Kidney (tissue), 14 donors: Measurements from ENCODE around the gene SPATA9. TPM values are rescaled to one million over a fixed set of nuclear protein-coding genes. Genes with fewer than 3 reads are reported as not detected.

Experiments
- DNase-seq, 5 donors: peaks; one replicate each; pipeline ENCODE4 v3.0.0-alpha.2; 2013 to 2020
- FAIRE-seq: peaks from 2 replicates; lab custom pipeline; 2012; peaks lifted over from hg19 to GRCh38; lab: Jason Lieb, UNC
- H3K27ac ChIP-seq, 2 donors: one replicate each; pipeline ENCODE4 v1.7.0; 2013; ENCODE audit warnings: low read depth in 2 of 2, low read length in 2 of 2, inconsistent platforms in 1 of 2
- H3K27me3 ChIP-seq: one replicate; pipeline ENCODE4 v1.7.1; 2013; ENCODE audit warnings: low read length, inconsistent platforms; ENCODE audit not compliant: control insufficient read depth, insufficient read depth
- H3K36me3 ChIP-seq, 3 donors: one replicate each; pipeline versions ENCODE4 v1.7.0 to v1.7.1; 2013; ENCODE audit warnings: low read length in 3 of 3, control low read depth in 1 of 3, inconsistent platforms in 1 of 3; ENCODE audit not compliant: insufficient read depth in 3 of 3, control insufficient read depth in 2 of 3
- H3K4me1 ChIP-seq, 3 donors: one replicate each; pipeline versions ENCODE4 v1.7.0 to v1.7.1; 2013; ENCODE audit warnings: low read length in 3 of 3, inconsistent platforms in 1 of 3, low read depth in 1 of 3; ENCODE audit not compliant: control insufficient read depth in 2 of 3, insufficient read depth in 2 of 3
- H3K4me3 ChIP-seq, 3 donors: one replicate each; pipeline versions ENCODE4 v1.7.0 to v1.8.1; 2013; ENCODE audit warnings: low read length in 3 of 3, control low read depth in 1 of 3, inconsistent platforms in 1 of 3
- H3K9ac ChIP-seq, 3 donors: one replicate each; pipeline versions ENCODE4 v1.7.0 to v1.7.1; 2013; ENCODE audit warnings: low read length in 3 of 3, control low read depth in 1 of 3, inconsistent platforms in 1 of 3
- H3K9me3 ChIP-seq, 3 donors: one replicate each; pipeline versions ENCODE4 v1.7.0 to v1.7.1; 2013; ENCODE audit warnings: low read length in 3 of 3, control low read depth in 1 of 3, inconsistent platforms in 1 of 3; ENCODE audit not compliant: control insufficient read depth in 2 of 3, insufficient read depth in 1 of 3
- CTCF ChIP-seq: IDR thresholded peaks from 3 replicates; pipeline ENCODE4 v1.5.1; 2012; ENCODE audit warnings: mild to moderate bottlenecking, moderate library complexity, borderline replicate concordance; ENCODE audit not compliant: insufficient read depth; ENCODE audit errors: extremely low read depth
- intact Hi-C: fragments of 100-400 bp; cut with DNase I; formaldehyde crosslinking; loops from one replicate; pipeline ENCODE4 v1.11.1; 2022
- polyA plus RNA-seq: library from polyadenylated mRNA; stranded (reverse); fragments of 350-450 nt; fragmentation: Illumina TruSeq; extraction: RNeasy Lipid Tissue Mini Kit (QIAGEN cat#74804); gene quantifications from one replicate; pipeline ENCODE4 v1.2.3, GENCODE V29; 2014; ENCODE audit warnings: low read depth, low replicate concordance; ENCODE audit not compliant: insufficient read depth
- total RNA-seq: library from RNA; stranded (reverse); fragmentation: NEBNext Ultra II Directional; extraction: Animal tissue kit (Norgen Biotek cat#: 25700); gene quantifications from one replicate; pipeline ENCODE4 v1.2.1, GENCODE V29; 2021
- donor health status: control.
- donor health status: control.
- donor health status: control.
- donor health status: control.
- donor health status: control.
- donor health status: DM: yes; HTN: yes; CAD: no.
- donor health status: Normal renal cell carcinoma (clear cell type).

Gene SPATA9
- total and polyA plus RNA-seq, 2 donors from 2014 or later = 1.0 to 1.1 TPM

DNA sequence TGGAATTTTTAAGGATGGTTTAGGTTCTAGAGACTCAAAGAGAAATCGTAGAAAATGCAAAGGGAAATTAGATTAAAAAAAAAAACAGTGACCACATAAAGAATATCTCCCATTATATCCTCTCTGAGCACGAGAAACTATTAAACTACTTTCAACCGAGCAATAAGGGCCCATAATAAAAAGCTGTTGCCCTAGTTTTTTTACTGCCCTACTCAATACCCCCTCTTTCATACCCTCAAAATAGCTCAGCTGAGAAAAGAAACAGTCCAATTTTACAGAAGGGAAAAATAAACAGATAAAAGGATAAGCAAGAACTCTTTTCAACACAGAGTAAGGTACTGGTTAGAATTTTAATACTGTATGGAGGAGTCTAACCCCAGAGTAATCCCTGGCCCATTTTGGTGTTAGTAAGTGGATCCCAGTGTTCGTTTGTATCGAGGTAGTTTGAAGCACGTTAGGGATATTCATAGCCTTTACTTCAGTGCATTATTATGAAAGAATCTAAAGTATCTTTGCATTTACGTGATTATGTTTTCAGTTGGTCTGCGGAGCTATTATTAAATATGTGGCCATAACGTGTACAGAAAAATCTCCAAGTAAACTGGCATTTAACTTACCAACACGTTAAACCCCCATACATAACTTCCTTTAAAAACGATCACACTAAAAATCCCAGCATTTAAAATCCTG lies 47.4 kb upstream of the SPATA9 start:
- intact Hi-C loops = no loop called here
- peak overlapping the region in 2 of 3 donors; percentile 65 to 80 for H3K9ac ChIP-seq
- H3K4me1 ChIP-seq = peaks cover 5 to 11% (median 7%) of the 10 kb centered on the region in 3 donors
- H3K36me3 ChIP-seq = no peaks in the 10 kb centered on the region
- FAIRE-seq = no peak
- H3K27me3 ChIP-seq = no peaks in the 10 kb centered on the region
- no peak for DNase-seq
- no peak for TF ChIP-seq CTCF
- peak overlapping the region; percentile 84 to 87 for H3K27ac ChIP-seq
- no peaks in the 10 kb centered on the region for H3K9me3 ChIP-seq
- peak overlapping the region; percentile 36 to 82 (median 76) for H3K4me3 ChIP-seq

DNA sequence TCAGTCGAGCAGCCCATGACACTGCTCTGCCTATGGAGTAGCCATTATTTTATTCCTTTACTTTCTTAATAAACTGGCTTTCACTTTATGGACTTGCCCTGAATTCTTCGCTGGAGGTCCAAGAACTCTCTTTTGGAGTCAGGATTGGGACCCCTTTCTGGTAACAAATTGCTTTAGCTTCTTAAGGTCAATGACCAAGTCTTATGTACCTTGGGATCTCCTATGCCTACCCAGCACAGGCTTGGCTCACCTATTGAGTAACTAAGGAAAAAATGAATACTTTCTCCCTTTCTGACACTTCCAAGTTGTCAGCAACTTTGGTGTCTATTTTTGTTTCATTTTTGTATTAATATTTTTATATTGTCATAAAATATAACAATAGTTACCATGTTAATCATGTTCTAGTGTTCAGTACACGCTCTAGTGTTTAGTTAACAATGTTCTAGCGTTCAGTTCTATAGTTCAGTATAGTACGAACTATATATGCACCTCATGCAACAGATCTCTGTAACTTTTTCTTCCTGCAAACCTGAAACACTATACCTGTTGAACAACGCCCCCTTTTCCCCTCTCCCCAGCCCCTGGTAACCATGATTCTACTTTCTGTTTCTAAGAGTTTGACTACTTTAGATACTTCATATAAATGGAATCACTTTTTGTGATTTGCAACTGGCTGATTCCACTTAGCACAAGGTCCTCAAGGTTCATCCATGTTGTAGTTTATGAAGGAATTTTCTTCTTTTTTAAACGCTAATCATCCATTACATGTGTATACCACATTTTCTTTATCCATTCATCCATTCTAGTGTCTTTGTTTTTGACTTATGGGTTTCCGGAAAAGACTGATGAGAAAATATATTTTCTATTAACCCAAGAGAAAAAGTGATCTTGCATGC lies 46.6 kb upstream of the SPATA9 start:
- DNase-seq (no peak), FAIRE-seq (no peak)
- intact Hi-C loops = no loop called here
- Histone ChIP-seq H3K4me1 (peaks cover 4 to 11% (median 5%) of the 10 kb centered on the region in 3 donors), H3K27me3 (no peaks in the 10 kb centered on the region), H3K27ac (no peak overlapping the region), H3K36me3 (no peaks in the 10 kb centered on the region), H3K9ac (no peak overlapping the region), H3K9me3 (no peaks in the 10 kb centered on the region), H3K4me3 (no peak overlapping the region)
- no peak for TF ChIP-seq CTCF

- no peak overlapping the region for H3K27ac ChIP-seq
- DNase-seq (no peak), FAIRE-seq (no peak)
- no peaks in the 10 kb centered on the region for H3K36me3 ChIP-seq
- H3K4me3 ChIP-seq = no peak overlapping the region
- H3K4me1 ChIP-seq = peaks cover 4 to 11% (median 5%) of the 10 kb centered on the region in 3 donors
- no peak overlapping the region for H3K9ac ChIP-seq
- intact Hi-C loops = no loop called here
- no peaks in the 10 kb centered on the region for H3K9me3 ChIP-seq
- no peaks in the 10 kb centered on the region for H3K27me3 ChIP-seq
- no peak for TF ChIP-seq CTCF
Observed at GRCh38 chr5:95728494-95729114, 45.8 kb upstream of the SPATA9 start.
